Endothelial cell of umbilical vein (primary cell): ENCODE results near the gene CCDC142. TPM values are rescaled to one million over a fixed set of nuclear protein-coding genes. Genes with fewer than 3 reads are reported as not detected.

Experiments
- BruUV-seq: library from RNA; stranded (reverse); fragments of 400-500 nt; replicated peaks from 2 replicates; lab custom pipeline; 2021; lab: Mats Ljungman, UMichigan
- CTCF ChIA-PET: fragments of 300-600, 350-600 bp; sonication (Branson Sonifier 250); formaldehyde crosslinking; loops from one replicate; lab custom pipeline; 2021; ENCODE audit warnings: antibody characterized with exemption, inconsistent platforms; lab: Charles Lee
- POLR2A ChIA-PET: fragments of 300-600, 350-600 bp; sonication (Branson Sonifier 250); formaldehyde crosslinking; loops from one replicate; lab custom pipeline; 2021; ENCODE audit warnings: antibody characterized with exemption, inconsistent platforms; lab: Charles Lee
- DNase-seq: peaks from one replicate; pipeline ENCODE4 v3.0.0-alpha.2; 2011; ENCODE audit warnings: low read depth, low spot score
- FAIRE-seq: peaks from 2 replicates; lab custom pipeline; 2011; peaks lifted over from hg19 to GRCh38; lab: Jason Lieb, UNC
- H2AFZ ChIP-seq: 2 replicates; pipeline ENCODE4 v1.6.0; 2012; ENCODE audit warnings: low read depth, low read length, control low read depth, inconsistent platforms
- H3K27ac ChIP-seq: 2 replicates; pipeline ENCODE4 v1.5.1; 2011; ENCODE audit warnings: low read depth, mild to moderate bottlenecking, control low read depth, low read length, moderate library complexity; ENCODE audit not compliant: insufficient read depth
- H3K27me3 ChIP-seq, 2 experiments: 2 replicates each; pipeline versions ENCODE4 v1.6.0 to v1.6.1; 2011; ENCODE audit warnings: low read length in 2 of 2, mixed read lengths in 1 of 2; ENCODE audit not compliant: control insufficient read depth in 2 of 2, insufficient read depth in 2 of 2
- H3K36me3 ChIP-seq, 2 experiments: 2 replicates in 1 of 2; 3 replicates in 1 of 2; pipeline ENCODE4 v1.5.1; 2011; ENCODE audit warnings: low read length in 2 of 2, mild to moderate bottlenecking in 1 of 2, moderate library complexity in 1 of 2; ENCODE audit not compliant: control insufficient read depth in 2 of 2, insufficient read depth in 2 of 2; ENCODE audit errors: extremely low read depth in 1 of 2
- H3K4me1 ChIP-seq: 3 replicates; pipeline ENCODE4 v1.5.1; 2011; ENCODE audit warnings: mild to moderate bottlenecking, low read length; ENCODE audit not compliant: control insufficient read depth, insufficient read depth; ENCODE audit errors: extremely low read depth
- H3K4me2 ChIP-seq: 2 replicates; pipeline ENCODE4 v1.6.1; 2011; ENCODE audit warnings: low read length, control low read depth, mixed read lengths; ENCODE audit not compliant: insufficient read depth
- H3K4me3 ChIP-seq, 3 experiments: fragments of 200-600 bp in 1 of 3; sonication (generic), shearing (Covaris generic) in 1 of 3; replicated peaks in 1 of 3; 2 replicates each; pipeline ENCODE4 v1.5.1; 2011 to 2016; ENCODE audit warnings: control low read depth in 3 of 3, low read length in 3 of 3, mild to moderate bottlenecking in 2 of 3, inconsistent platforms in 1 of 3, low read depth in 1 of 3, moderate library complexity in 1 of 3; ENCODE audit not compliant: insufficient read depth in 1 of 3
- H3K79me2 ChIP-seq: 2 replicates; pipeline ENCODE4 v1.6.0; 2012; ENCODE audit warnings: low read length, inconsistent platforms; ENCODE audit not compliant: control insufficient read depth, insufficient read depth
- H3K9ac ChIP-seq: replicated peaks from 2 replicates; pipeline ENCODE3; 2011; ENCODE audit warnings: low read length, control low read depth; ENCODE audit not compliant: insufficient read depth; ENCODE audit errors: extremely low read depth
- H3K9me1 ChIP-seq: replicated peaks from 3 replicates; pipeline ENCODE4 v1.6.0; 2011; ENCODE audit warnings: mild to moderate bottlenecking, low read length; ENCODE audit not compliant: control insufficient read depth, insufficient read depth; ENCODE audit errors: extremely low read depth
- H3K9me3 ChIP-seq: replicated peaks from 2 replicates; pipeline ENCODE4 v1.5.1; 2012; ENCODE audit warnings: low read length, inconsistent platforms; ENCODE audit not compliant: control insufficient read depth, insufficient read depth
- H4K20me1 ChIP-seq: replicated peaks from 2 replicates; pipeline ENCODE3; 2011; ENCODE audit warnings: mild to moderate bottlenecking, low read length; ENCODE audit not compliant: control insufficient read depth, insufficient read depth; ENCODE audit errors: extremely low read depth
- CTCF ChIP-seq, 2 donors: IDR thresholded peaks; 1 replicate in 1 of 2; 2 replicates in 1 of 2; pipeline ENCODE4 v1.5.1; 2011; ENCODE audit warnings: low read length in 2 of 2, mild to moderate bottlenecking in 2 of 2, moderate library complexity in 2 of 2, control low read depth in 1 of 2, inconsistent platforms in 1 of 2, low read depth in 1 of 2; ENCODE audit not compliant: insufficient read depth in 1 of 2; ENCODE audit errors: extremely low read depth in 1 of 2
- EZH2 ChIP-seq: IDR thresholded peaks from 2 replicates; pipeline ENCODE4 v1.6.1; 2012; ENCODE audit warnings: borderline replicate concordance, low read depth, mild to moderate bottlenecking, moderate library complexity, low read length, inconsistent platforms; ENCODE audit not compliant: severe bottlenecking
- FOS ChIP-seq: IDR thresholded peaks from 2 replicates; pipeline ENCODE4 v1.6.1; 2011; ENCODE audit warnings: mild to moderate bottlenecking, low read length, moderate library complexity, borderline replicate concordance; ENCODE audit not compliant: insufficient read depth
- GATA2 ChIP-seq: IDR thresholded peaks from 2 replicates; pipeline ENCODE4 v1.7.0; 2011; ENCODE audit warnings: low read depth, mild to moderate bottlenecking, moderate library complexity, mixed read lengths, low read length; ENCODE audit not compliant: insufficient read length, insufficient read depth
- JUN ChIP-seq: IDR thresholded peaks from 2 replicates; pipeline ENCODE4 v1.6.1; 2011; ENCODE audit warnings: borderline replicate concordance, low read depth; ENCODE audit not compliant: insufficient read length, insufficient read depth
- MAX ChIP-seq: IDR thresholded peaks from 2 replicates; pipeline ENCODE4 v1.6.1; 2011; ENCODE audit not compliant: insufficient read depth, insufficient read length
- MYC ChIP-seq: IDR thresholded peaks from one replicate; pipeline ENCODE4 v1.6.1; 2011; ENCODE audit warnings: mild to moderate bottlenecking, low read depth, low read length
- POLR2A ChIP-seq: IDR thresholded peaks from 2 replicates; pipeline ENCODE4 v1.6.1; 2012; ENCODE audit warnings: low read depth, mild to moderate bottlenecking, control low read depth, low read length
- POLR2AphosphoS5 ChIP-seq: IDR thresholded peaks from 2 replicates; pipeline ENCODE4 v1.6.1; 2012; ENCODE audit warnings: low read depth, mild to moderate bottlenecking, control low read depth, low read length, moderate library complexity; ENCODE audit not compliant: insufficient read depth
- dilution Hi-C: fragments of 300-500 bp; cut with MboI; formaldehyde crosslinking; loops from one replicate; pipeline ENCODE4 v1.15.0; 2019; ENCODE audit warnings: low sequenced_read_pairs; ENCODE audit not compliant: extremely low pct_ligation_motif_present
- intact Hi-C: fragments of 100-400 bp; cut with micrococcal nuclease; formaldehyde crosslinking; loops from one replicate; pipeline ENCODE4 v1.10.0; 2022
- polyA plus RNA-seq, 4 experiments: library from polyadenylated mRNA; depleted of rRNA in 3 of 4; stranded (reverse) in 3 of 4; unstranded in 1 of 4; fragments of >200 nt; gene quantifications; 2 replicates each; pipeline versions ENCODE4 v1.2.1 to v1.2.3, GENCODE V29; 2011 to 2012; ENCODE audit warnings: missing spikeins in 1 of 4
- total RNA-seq: library from RNA; stranded (reverse); gene quantifications from 2 replicates; pipeline ENCODE4 v1.2.3, GENCODE V29; 2021

Gene CCDC142
- total and polyA plus RNA-seq, 2 donors (not counting 3 experiments of a cell fraction or from before 2014, with no cell fraction given) = 12.8 to 23.8 TPM

- no peaks in the 10 kb centered on the region for H3K4me1 ChIP-seq
- H3K4me3 ChIP-seq = no peak overlapping the region
- ChIA-PET POLR2A (no interaction called here), CTCF (interaction anchor here (0.9 to 1.1 kb wide), 3 partner anchors 13 to 27 kb away, joined by 3 to 4 read pairs (median 3); no protein-coding TSS in a partner anchor)
- no peak overlapping the region for H2AFZ ChIP-seq
- no peak for TF ChIP-seq GATA2
- TF ChIP-seq POLR2AphosphoS5 = no peak
- no peaks in the 10 kb centered on the region for H4K20me1 ChIP-seq
- H3K4me2 ChIP-seq = no peak overlapping the region
- H3K27ac ChIP-seq = no peak overlapping the region
- no peak for FAIRE-seq
- H3K9me3 ChIP-seq = no peaks in the 10 kb centered on the region
- no peak overlapping the region for H3K9ac ChIP-seq
- dilution Hi-C loops (no loop called here), intact Hi-C loops (no loop called here)
- no peaks in the 10 kb centered on the region for H3K27me3 ChIP-seq
- no peak for DNase-seq
- no peaks in the 10 kb centered on the region for H3K9me1 ChIP-seq
- peaks cover 4 to 35% of the 10 kb centered on the region in 2 experiments for H3K36me3 ChIP-seq
- BruUV-seq = no TSS peak
- H3K79me2 ChIP-seq = no peaks in the 10 kb centered on the region
Observed at GRCh38 chr2:74427551-74427950, 55.2 kb downstream of the CCDC142 start.

- Histone ChIP-seq H2AFZ (no peak overlapping the region), H3K27me3 (no peaks in the 10 kb centered on the region), H3K9me3 (no peaks in the 10 kb centered on the region), H3K4me3 (no peak overlapping the region), H3K27ac (no peak overlapping the region), H3K4me1 (peaks cover 6% of the 10 kb centered on the region), H3K9ac (no peak overlapping the region), H3K9me1 (no peaks in the 10 kb centered on the region), H4K20me1 (no peaks in the 10 kb centered on the region), H3K4me2 (no peak overlapping the region), H3K36me3 (peaks cover 4 to 33% of the 10 kb centered on the region in 2 experiments), H3K79me2 (no peaks in the 10 kb centered on the region)
- intact Hi-C loops = no loop called here
- FAIRE-seq = no peak
- TF ChIP-seq MAX (no peak), EZH2 (no peak), POLR2A (no peak), CTCF (IDR thresholded peaks at IDR 0.05; ENCODE audit: extremely low read depth in 1 of 2, insufficient read depth in 1 of 2, low read depth in 1 of 2, low read length in 2 of 2) (no peak), FOS (no peak), JUN (no peak), POLR2AphosphoS5 (no peak), GATA2 (no peak), MYC (no peak)
- no peak for DNase-seq
- dilution Hi-C loops = no loop called here
- BruUV-seq = no TSS peak
- ChIA-PET POLR2A (no interaction called here), CTCF (no interaction called here)
Observed at GRCh38 chr2:74426181-74426758, 56.5 kb downstream of the CCDC142 start.
